ENCODE data around the gene BTBD3.

DNA sequence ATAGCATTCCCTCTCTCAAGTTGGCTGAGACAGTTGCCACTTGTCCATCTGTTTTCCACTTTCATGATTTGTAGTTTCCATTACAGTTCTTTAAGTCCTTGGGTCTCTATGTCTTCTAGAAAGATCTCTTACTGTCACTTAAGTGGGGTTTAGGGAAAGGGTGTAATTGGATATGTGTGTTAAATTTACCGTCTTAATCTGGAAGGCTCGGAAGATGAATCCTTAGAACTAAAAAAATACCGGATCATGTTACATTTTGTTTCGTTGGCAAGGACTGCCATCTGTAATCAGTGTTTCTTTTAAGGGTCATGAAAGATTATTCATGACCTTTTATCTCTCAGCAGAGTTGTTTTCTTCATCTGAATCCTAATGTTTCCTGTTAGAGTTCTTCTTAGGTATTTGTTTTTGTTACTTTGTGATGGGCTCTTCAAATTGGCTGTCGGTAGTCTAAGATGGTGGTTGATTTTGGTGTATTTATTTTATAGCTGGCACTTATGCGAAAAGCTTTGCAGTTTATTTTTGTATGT is 21.8 kb upstream of the BTBD3 start:
- no peak for TF ChIP-seq CTCF (IDR thresholded peaks at IDR 0.05; ENCODE audit: low read depth, low read length, missing input control)
- no peak for TF ChIP-seq TAF1 (conservative IDR thresholded peaks at IDR 0.05)
- TF ChIP-seq, protein P1, sequence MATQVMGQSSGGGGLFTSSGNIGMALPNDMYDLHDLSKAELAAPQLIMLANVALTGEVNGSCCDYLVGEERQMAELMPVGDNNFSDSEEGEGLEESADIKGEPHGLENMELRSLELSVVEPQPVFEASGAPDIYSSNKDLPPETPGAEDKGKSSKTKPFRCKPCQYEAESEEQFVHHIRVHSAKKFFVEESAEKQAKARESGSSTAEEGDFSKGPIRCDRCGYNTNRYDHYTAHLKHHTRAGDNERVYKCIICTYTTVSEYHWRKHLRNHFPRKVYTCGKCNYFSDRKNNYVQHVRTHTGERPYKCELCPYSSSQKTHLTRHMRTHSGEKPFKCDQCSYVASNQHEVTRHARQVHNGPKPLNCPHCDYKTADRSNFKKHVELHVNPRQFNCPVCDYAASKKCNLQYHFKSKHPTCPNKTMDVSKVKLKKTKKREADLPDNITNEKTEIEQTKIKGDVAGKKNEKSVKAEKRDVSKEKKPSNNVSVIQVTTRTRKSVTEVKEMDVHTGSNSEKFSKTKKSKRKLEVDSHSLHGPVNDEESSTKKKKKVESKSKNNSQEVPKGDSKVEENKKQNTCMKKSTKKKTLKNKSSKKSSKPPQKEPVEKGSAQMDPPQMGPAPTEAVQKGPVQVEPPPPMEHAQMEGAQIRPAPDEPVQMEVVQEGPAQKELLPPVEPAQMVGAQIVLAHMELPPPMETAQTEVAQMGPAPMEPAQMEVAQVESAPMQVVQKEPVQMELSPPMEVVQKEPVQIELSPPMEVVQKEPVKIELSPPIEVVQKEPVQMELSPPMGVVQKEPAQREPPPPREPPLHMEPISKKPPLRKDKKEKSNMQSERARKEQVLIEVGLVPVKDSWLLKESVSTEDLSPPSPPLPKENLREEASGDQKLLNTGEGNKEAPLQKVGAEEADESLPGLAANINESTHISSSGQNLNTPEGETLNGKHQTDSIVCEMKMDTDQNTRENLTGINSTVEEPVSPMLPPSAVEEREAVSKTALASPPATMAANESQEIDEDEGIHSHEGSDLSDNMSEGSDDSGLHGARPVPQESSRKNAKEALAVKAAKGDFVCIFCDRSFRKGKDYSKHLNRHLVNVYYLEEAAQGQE (IDR thresholded peaks at IDR 0.05), result no peak
- no peak for TF ChIP-seq EGR1 (IDR thresholded peaks at IDR 0.05; ENCODE audit: low read depth in 2 of 2)
- TF ChIP-seq, protein P2, sequence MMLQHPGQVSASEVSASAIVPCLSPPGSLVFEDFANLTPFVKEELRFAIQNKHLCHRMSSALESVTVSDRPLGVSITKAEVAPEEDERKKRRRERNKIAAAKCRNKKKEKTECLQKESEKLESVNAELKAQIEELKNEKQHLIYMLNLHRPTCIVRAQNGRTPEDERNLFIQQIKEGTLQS (IDR thresholded peaks at IDR 0.05), result no peak
- TF ChIP-seq JUND (IDR thresholded peaks at IDR 0.05), result no peak
- no peak for TF ChIP-seq RAD21 (IDR thresholded peaks at IDR 0.05)
- TF ChIP-seq SP1 (IDR thresholded peaks at IDR 0.05), result no peak
- no peak for TF ChIP-seq YY1 (IDR thresholded peaks at IDR 0.05)

Data from liver (tissue), 3 donors.